K562 (cell line): ENCODE measurements around the gene RNF167. TPM values are rescaled to one million over a fixed set of nuclear protein-coding genes. Genes with fewer than 3 reads are reported as not detected.

ENCODE experiments used
- ATAC-seq: fragments of 200-7000 bp; cut with Tn5 transposase; 3 replicates; pipeline ENCODE4 v1.9.1; 2020; ENCODE audit warnings: moderate library complexity
- BruUV-seq: library from RNA; stranded (reverse); fragments of 400-500 nt; replicated peaks from 2 replicates; lab custom pipeline; 2021; lab: Mats Ljungman, UMichigan
- CTCF ChIA-PET: fragments of 300-600 bp; formaldehyde crosslinking; extraction: SDS; loops from one replicate; lab custom pipeline; 2021; ENCODE audit warnings: low intra/inter-chr PET ratio; lab: Yijun Ruan, JAX
- POLR2A ChIA-PET: fragments of 300-600, 350-650 bp; sonication (Branson Sonifier 250); formaldehyde crosslinking; extraction: SDS; loops from one replicate; lab custom pipeline; 2021; ENCODE audit warnings: antibody characterized with exemption, inconsistent platforms; lab: Yijun Ruan, JAX
- DNase-seq, 4 experiments: peaks; one replicate each; pipeline versions ENCODE4 v3.0.0 to v3.0.0-alpha.2; 2011 to 2018; ENCODE audit warnings: low spot score in 3 of 4, mixed read lengths in 3 of 4; ENCODE audit errors: extremely low read depth in 1 of 4
- FAIRE-seq: peaks from 2 replicates; lab custom pipeline; 2011; peaks lifted over from hg19 to GRCh38; lab: Jason Lieb, UNC
- H2AFZ ChIP-seq: 2 replicates; pipeline ENCODE4 v1.6.0; 2011; ENCODE audit warnings: low read depth, low read length, control low read depth, inconsistent platforms
- H3K27ac ChIP-seq: fragments of 200-600 bp; 3 replicates; pipeline ENCODE4 v1.8.0; 2011; ENCODE audit warnings: low read depth, mild to moderate bottlenecking, control low read depth, inconsistent platforms, low read length, moderate library complexity, mixed read lengths; ENCODE audit errors: extremely low read depth
- H3K27me3 ChIP-seq, 2 experiments: fragments of 300-600 bp in 1 of 2; 2 replicates in 1 of 2; 3 replicates in 1 of 2; pipeline versions ENCODE4 v1.6.0 to v1.8.0; 2011; ENCODE audit warnings: inconsistent platforms in 2 of 2, low read length in 2 of 2, mild to moderate bottlenecking in 1 of 2, mixed read lengths in 1 of 2, moderate library complexity in 1 of 2; ENCODE audit not compliant: control insufficient read depth in 2 of 2, insufficient read depth in 2 of 2
- H3K36me3 ChIP-seq: fragments of 300-600 bp; 3 replicates; pipeline ENCODE4 v1.8.0; 2011; ENCODE audit warnings: mild to moderate bottlenecking, low read length, inconsistent platforms; ENCODE audit not compliant: control insufficient read depth, insufficient read depth
- H3K4me1 ChIP-seq, 2 experiments: fragments of 200-600 bp in 1 of 2; replicated peaks in 1 of 2; 2 replicates in 1 of 2; 3 replicates in 1 of 2; pipeline versions ENCODE4 v1.5.1 to v1.8.0; 2011; ENCODE audit warnings: inconsistent platforms in 2 of 2, low read length in 2 of 2, mild to moderate bottlenecking in 1 of 2, mixed read lengths in 1 of 2, moderate library complexity in 1 of 2; ENCODE audit not compliant: control insufficient read depth in 2 of 2, insufficient read depth in 2 of 2
- H3K4me2 ChIP-seq: 2 replicates; pipeline ENCODE4 v1.6.1; 2011; ENCODE audit warnings: low read length, control low read depth, inconsistent platforms, mixed read lengths; ENCODE audit not compliant: insufficient read depth
- H3K4me3 ChIP-seq: fragments of 200-600 bp; sonication (generic), shearing (Covaris generic); 2 replicates; pipeline ENCODE4 v1.5.1; 2016; ENCODE audit warnings: control low read depth, inconsistent platforms
- H3K79me2 ChIP-seq: fragments of 200-600 bp; 3 replicates; pipeline ENCODE4 v1.8.0; 2011; ENCODE audit warnings: low read length, inconsistent platforms; ENCODE audit not compliant: control insufficient read depth, insufficient read depth
- H3K9ac ChIP-seq, 2 experiments: 2 replicates each; pipeline versions ENCODE4 v1.6.0 to v1.6.1; 2011; ENCODE audit warnings: low read depth in 2 of 2, low read length in 2 of 2, control low read depth in 1 of 2, inconsistent platforms in 1 of 2, mild to moderate bottlenecking in 1 of 2, mixed read lengths in 1 of 2; ENCODE audit not compliant: insufficient read depth in 1 of 2
- H3K9me1 ChIP-seq: one replicate; pipeline ENCODE4 v1.6.0; 2011; ENCODE audit warnings: inconsistent platforms, mild to moderate bottlenecking, low read length, moderate library complexity; ENCODE audit not compliant: control insufficient read depth, insufficient read depth
- H3K9me3 ChIP-seq: replicated peaks from 2 replicates; pipeline ENCODE4 v1.5.1; 2011; ENCODE audit warnings: low read depth, low read length, inconsistent platforms; ENCODE audit not compliant: control insufficient read depth, insufficient read depth
- H4K20me1 ChIP-seq: replicated peaks from 2 replicates; pipeline ENCODE4 v1.6.1; 2011; ENCODE audit warnings: low read length, inconsistent platforms, mixed read lengths; ENCODE audit not compliant: control insufficient read depth, insufficient read depth
- CBFB ChIP-seq: sonication (generic); formaldehyde crosslinking; IDR thresholded peaks from 2 replicates; pipeline ENCODE4 v1.4.0; 2020; ENCODE audit warnings: mild to moderate bottlenecking, missing genetic modification reagents
- CHAMP1 ChIP-seq: fragments of 450-650 bp; IDR thresholded peaks from 2 replicates; pipeline ENCODE4 v1.6.1; 2016; ENCODE audit warnings: mild to moderate bottlenecking
- CHD1 ChIP-seq: fragments of 200-600 bp; sonication (generic); IDR thresholded peaks from one replicate; pipeline ENCODE4 v1.6.1; 2012; ENCODE audit warnings: mild to moderate bottlenecking, moderate library complexity, low read length, inconsistent platforms
- CXXC5 ChIP-seq: fragments of 250-450 bp; sonication (Bioruptor Pico); IDR thresholded peaks from 2 replicates; pipeline ENCODE4 v1.8.0; 2022; ENCODE audit warnings: inconsistent platforms, mild to moderate bottlenecking, moderate library complexity
- DPF2 ChIP-seq: fragments of 450-650 bp; IDR thresholded peaks from 2 replicates; pipeline ENCODE4 v1.6.1; 2016
- POLR2H ChIP-seq: IDR thresholded peaks from 2 replicates; pipeline ENCODE4 v1.6.1; 2016; ENCODE audit warnings: missing genetic modification characterization, low read depth, mild to moderate bottlenecking, control low read depth, missing compliant biosample characterization, moderate library complexity
- RBM25 ChIP-seq: fragments of 200-400 bp; formaldehyde crosslinking; IDR thresholded peaks from 2 replicates; pipeline ENCODE4 v1.6.1; 2018; ENCODE audit warnings: low read length, low read depth, moderate library complexity; ENCODE audit not compliant: severe bottlenecking
- RREB1 ChIP-seq: fragments of 250-450 bp; sonication (Bioruptor Pico); IDR thresholded peaks from 2 replicates; pipeline ENCODE4 v1.4.0; 2020
- SMC3 ChIP-seq: conservative IDR thresholded peaks from 2 replicates; pipeline ENCODE4 v1.6.1; 2011; ENCODE audit warnings: low read depth, low read length, improper control_type of control experiment; ENCODE audit not compliant: insufficient read depth
- TAL1 ChIP-seq: fragments of 450-650 bp; IDR thresholded peaks from 2 replicates; pipeline ENCODE4 v1.6.1; 2016; ENCODE audit warnings: mild to moderate bottlenecking
- WGBS: fragments of 100-300 bp; shearing (Covaris generic); methylation state at CpG from one replicate; pipeline ENCODE4 v1.1.6; 2016; ENCODE audit warnings: low coverage, mixed read lengths; ENCODE audit not compliant: insufficient coverage; ENCODE audit errors: missing lambda C conversion rate; 5-methylcytosine and 5-hydroxymethylcytosine counted together
- in situ Hi-C: fragments of 300-500 bp; cut with MboI; formaldehyde crosslinking; loops from 4 replicates; pipeline ENCODE4 v1.15.0; 2018; ENCODE audit warnings: inconsistent platforms, mixed read lengths
- intact Hi-C: fragments of 100-400 bp; cut with micrococcal nuclease; formaldehyde crosslinking; loops from 2 replicates; pipeline ENCODE4 v1.14.2; 2022
- polyA plus RNA-seq, 8 experiments: library from polyadenylated mRNA; depleted of rRNA in 4 of 8; stranded (reverse) in 5 of 8; unstranded in 3 of 8; fragments of >200 nt; fragmentation: Nextera tagmentation in 2 of 8; fragmentation: Illumina TruSeq in 1 of 8; extraction: Ambion mirVana in 2 of 8; extraction: Trizol in 1 of 8; gene quantifications; 2 replicates each; pipeline versions ENCODE4 v1.2.1 to v1.2.3, GENCODE V29; 2011 to 2014; ENCODE audit warnings: inconsistent platforms in 1 of 8, missing spikeins in 1 of 8
- total RNA-seq, 7 experiments: library from RNA; depleted of rRNA in 6 of 7; stranded (reverse); fragments of >200 nt in 6 of 7; fragmentation: Illumina TruSeq in 2 of 7; extraction: Trizol in 2 of 7; gene quantifications; 2 replicates each; pipeline versions ENCODE4 v1.2.1 to v1.2.3, GENCODE V29; 2011 to 2021; ENCODE audit warnings: low replicate concordance in 1 of 7

The RNF167 gene
- total and polyA plus RNA-seq, 9 of the 15 experiments (the other 6 are each of a cell fraction or from before 2014, with no cell fraction given): 16.5 to 143 (median 45.5) TPM

GRCh38 chr17:4941319-4941610 is 1.2 kb downstream of the RNF167 start:
- no peak for ATAC-seq
- BruUV-seq: no TSS peak
- H3K27ac ChIP-seq: peak overlapping the region; percentile 90
- intact Hi-C loops: no loop called here
- POLR2A ChIA-PET: interaction anchor here (0.6 to 2.4 kb wide), 3 partner anchors 15 to 26 kb away, joined by 3 to 7 read pairs (median 5); partner anchors contain the start of gene SPAG7
- H3K36me3 ChIP-seq: peaks cover 74% of the 10 kb centered on the region
- 2% methylated on average over 4 of the region's 4 CpGs for WGBS
- peaks cover 76% of the 10 kb centered on the region for H3K79me2 ChIP-seq
- H3K9ac ChIP-seq: peak overlapping the region; percentile 95 to 98
- CTCF ChIA-PET: no interaction called here
- peak overlapping the region; percentile 96 for H3K4me2 ChIP-seq
- no peaks in the 10 kb centered on the region for H3K9me1 ChIP-seq
- no peak overlapping the region for H2AFZ ChIP-seq
- H4K20me1 ChIP-seq: peaks cover 13% of the 10 kb centered on the region
- FAIRE-seq: no peak
- DNase-seq: peak in 1 of 4 experiments; percentile 48
- H3K27me3 ChIP-seq: no peaks in the 10 kb centered on the region
- H3K9me3 ChIP-seq: no peaks in the 10 kb centered on the region
- in situ Hi-C loops: no loop called here
- H3K4me3 ChIP-seq: peak overlapping the region; percentile 96
- H3K4me1 ChIP-seq: peaks cover 30 to 34% of the 10 kb centered on the region in 2 experiments; a peak in 4 of 5 replicates
- peak; percentile 28; the same call in 1 of the 2 replicates for TF ChIP-seq TAL1
- TF ChIP-seq DPF2: peak; percentile 44
- no peak for TF ChIP-seq CXXC5
- TF ChIP-seq CHAMP1: no peak
- no peak for TF ChIP-seq POLR2H
- peak; percentile 19 for TF ChIP-seq RBM25
- no peak for TF ChIP-seq RREB1 (CRISPR knock-in tag)
- no peak for TF ChIP-seq SMC3
- TF ChIP-seq CBFB: no peak
- no peak for TF ChIP-seq CHD1
